ENCODE measurements around the gene ZBED3. TPM values are rescaled to one million over a fixed set of nuclear protein-coding genes. Genes with fewer than 3 reads are reported as not detected.

The ZBED3 gene
- total RNA-seq, 1 experiment from 2014 or later: 0.60 TPM

Other genes starting within 250 kb of the ZBED3 start
- gene S100Z, start 237.3 kb downstream of the ZBED3 start, total RNA-seq (2014; rRNA removed; shearing (Covaris generic)): 0.48 TPM in 1 of 2 replicates, not detected in the other
- 0.29 and 0.60 TPM in 2 replicates for gene CRHBP, start 134.2 kb downstream of the ZBED3 start, total RNA-seq (2014; rRNA removed; shearing (Covaris generic))
- 26.9 and 28.6 TPM in 2 replicates for gene AGGF1, start 56.9 kb downstream of the ZBED3 start, total RNA-seq (2014; rRNA removed; shearing (Covaris generic))
- gene PDE8B, start 123.4 kb upstream of the ZBED3 start, total RNA-seq (2014; rRNA removed; shearing (Covaris generic)): not detected in 2 replicates

Measured in RPMI7951 (cell line).